ENCODE results near the gene GRPEL1. TPM values are rescaled to one million over a fixed set of nuclear protein-coding genes. Genes with fewer than 3 reads are reported as not detected.

The GRPEL1 gene
- total RNA-seq, 1 experiment from 2014 or later = 49.9 TPM

GRCh38 chr4:7051144-7051495, 16.7 kb downstream of the GRPEL1 start:
- intact Hi-C loops (cut with micrococcal nuclease; ENCODE audit: unreplicated experiment) = no loop called here

DNA sequence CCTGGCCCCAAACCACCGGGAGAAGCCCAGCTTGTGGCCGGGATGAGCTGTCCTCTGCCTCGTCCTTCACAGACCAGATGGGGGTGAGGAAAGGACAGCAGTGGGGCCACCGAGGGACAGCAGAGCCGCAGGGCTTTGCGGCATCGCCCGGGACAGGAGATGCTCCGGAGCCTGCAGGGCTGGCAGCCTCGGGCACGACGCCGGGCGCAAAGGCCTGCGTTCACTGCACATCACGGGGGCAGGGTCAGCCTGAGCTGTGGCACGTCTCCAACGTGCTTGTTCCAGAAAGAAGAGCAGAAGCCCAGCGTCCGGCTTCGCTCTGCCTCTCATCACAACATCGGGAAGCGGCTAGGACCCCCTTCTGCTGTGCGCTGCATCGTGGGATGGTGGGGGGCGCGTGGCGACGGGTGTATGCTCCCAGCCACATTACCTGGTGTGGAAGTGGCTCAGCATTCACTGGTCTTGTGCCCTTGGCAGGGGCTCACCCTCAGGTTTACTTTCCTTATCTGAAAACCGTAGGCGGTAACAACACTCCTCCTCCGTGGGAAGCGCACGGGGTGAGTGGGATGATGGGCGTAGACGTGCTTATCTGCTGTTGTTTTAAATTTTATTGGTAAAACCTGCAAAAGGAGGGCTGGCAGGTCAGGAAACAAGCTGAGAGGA, 17.3 kb downstream of the GRPEL1 start:
- Histone ChIP-seq H3K27ac (no peak overlapping the region), H3K9me3 (ENCODE audit: insufficient read depth, low read depth) (no peaks in the 10 kb centered on the region), H3K79me2 (ENCODE audit: low read depth) (peaks cover 9% of the 10 kb centered on the region), H3F3A (ENCODE audit: insufficient read depth, low read depth) (no peaks in the 10 kb centered on the region), H3K36me3 (ENCODE audit: low read depth) (no peaks in the 10 kb centered on the region), H2AFZ (no peak overlapping the region), H3K4me2 (no peak overlapping the region), H3K4me1 (replicated peaks; ENCODE audit: insufficient read depth) (no peaks in the 10 kb centered on the region), H4K20me1 (ENCODE audit: insufficient read depth) (no peaks in the 10 kb centered on the region), H3K4me3 (no peak overlapping the region), H3K9me2 (ENCODE audit: insufficient read depth) (no peaks in the 10 kb centered on the region), H3K27me3 (ENCODE audit: insufficient read depth, low read depth) (no peaks in the 10 kb centered on the region)
- ChIA-PET POLR2A (ENCODE audit: unreplicated experiment) (interaction anchor here (0.7 kb wide), 1 partner anchor 17 kb away, joined by 5 read pairs; the partner anchor contains the start of gene GRPEL1), CTCF (no interaction called here)
- TF ChIP-seq, protein P1, sequence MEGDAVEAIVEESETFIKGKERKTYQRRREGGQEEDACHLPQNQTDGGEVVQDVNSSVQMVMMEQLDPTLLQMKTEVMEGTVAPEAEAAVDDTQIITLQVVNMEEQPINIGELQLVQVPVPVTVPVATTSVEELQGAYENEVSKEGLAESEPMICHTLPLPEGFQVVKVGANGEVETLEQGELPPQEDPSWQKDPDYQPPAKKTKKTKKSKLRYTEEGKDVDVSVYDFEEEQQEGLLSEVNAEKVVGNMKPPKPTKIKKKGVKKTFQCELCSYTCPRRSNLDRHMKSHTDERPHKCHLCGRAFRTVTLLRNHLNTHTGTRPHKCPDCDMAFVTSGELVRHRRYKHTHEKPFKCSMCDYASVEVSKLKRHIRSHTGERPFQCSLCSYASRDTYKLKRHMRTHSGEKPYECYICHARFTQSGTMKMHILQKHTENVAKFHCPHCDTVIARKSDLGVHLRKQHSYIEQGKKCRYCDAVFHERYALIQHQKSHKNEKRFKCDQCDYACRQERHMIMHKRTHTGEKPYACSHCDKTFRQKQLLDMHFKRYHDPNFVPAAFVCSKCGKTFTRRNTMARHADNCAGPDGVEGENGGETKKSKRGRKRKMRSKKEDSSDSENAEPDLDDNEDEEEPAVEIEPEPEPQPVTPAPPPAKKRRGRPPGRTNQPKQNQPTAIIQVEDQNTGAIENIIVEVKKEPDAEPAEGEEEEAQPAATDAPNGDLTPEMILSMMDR (conservative IDR thresholded peaks at IDR 0.05) = no peak
- no peak for TF ChIP-seq EZH2 (IDR thresholded peaks at IDR 0.05; ENCODE audit: low read depth)
- no peak for DNase-seq
- intact Hi-C loops (cut with micrococcal nuclease; ENCODE audit: unreplicated experiment) = no loop called here
- BruUV-seq (replicated peaks) = no TSS peak

More at GRCh38 chr4:7051144-7051495, 16.7 kb downstream of the GRPEL1 start:
- no peak for TF ChIP-seq EZH2 (IDR thresholded peaks at IDR 0.05; ENCODE audit: low read depth)
- TF ChIP-seq, protein P1 (conservative IDR thresholded peaks at IDR 0.05) = no peak
- Histone ChIP-seq H3K27me3 (ENCODE audit: insufficient read depth, low read depth) (no peaks in the 10 kb centered on the region), H3K4me1 (replicated peaks; ENCODE audit: insufficient read depth) (no peaks in the 10 kb centered on the region), H3K27ac (no peak overlapping the region), H3K36me3 (ENCODE audit: low read depth) (no peaks in the 10 kb centered on the region), H2AFZ (no peak overlapping the region), H3K4me3 (no peak overlapping the region), H3K9me3 (ENCODE audit: insufficient read depth, low read depth) (no peaks in the 10 kb centered on the region), H3K79me2 (ENCODE audit: low read depth) (peaks cover 4% of the 10 kb centered on the region), H3K4me2 (no peak overlapping the region), H4K20me1 (ENCODE audit: insufficient read depth) (no peaks in the 10 kb centered on the region), H3F3A (ENCODE audit: insufficient read depth, low read depth) (no peaks in the 10 kb centered on the region), H3K9me2 (ENCODE audit: insufficient read depth) (no peaks in the 10 kb centered on the region)
- ChIA-PET CTCF (no interaction called here), POLR2A (ENCODE audit: unreplicated experiment) (no interaction called here)
- DNase-seq = no peak
- no TSS peak for BruUV-seq (replicated peaks)

DNA sequence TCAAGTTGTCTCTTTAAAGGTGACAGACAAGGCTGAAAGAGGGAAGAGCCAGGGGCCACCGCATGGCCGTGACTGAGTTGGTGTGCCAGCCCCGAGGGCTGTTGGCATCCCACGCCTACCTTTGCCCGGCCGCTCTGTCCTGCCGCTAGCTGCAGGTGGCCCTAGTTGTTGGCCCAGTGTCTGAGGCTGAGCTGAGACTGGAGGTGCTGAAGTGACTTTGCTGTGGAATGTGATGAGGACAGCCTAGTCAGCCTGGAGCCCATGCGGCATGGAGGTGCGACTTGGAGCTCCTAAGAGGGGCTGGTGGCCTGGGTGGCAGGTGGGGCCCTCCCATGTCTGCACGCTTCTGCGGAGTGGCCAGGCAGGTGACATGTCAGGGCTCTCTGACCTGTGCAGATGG, 18.1 kb downstream of the GRPEL1 start:
- Histone ChIP-seq H3K4me1 (replicated peaks; ENCODE audit: insufficient read depth) (0 out of 2 replicates have a peak, but pooled peaks cover 2% of the 10 kb centered on the region), H3K27ac (no peak overlapping the region), H3K36me3 (ENCODE audit: low read depth) (no peaks in the 10 kb centered on the region), H4K20me1 (ENCODE audit: insufficient read depth) (0 out of 2 replicates have a peak, but pooled peaks cover 1% of the 10 kb centered on the region), H3K79me2 (ENCODE audit: low read depth) (peaks cover 18% of the 10 kb centered on the region), H3K9me3 (ENCODE audit: insufficient read depth, low read depth) (no peaks in the 10 kb centered on the region), H3K27me3 (ENCODE audit: insufficient read depth, low read depth) (no peaks in the 10 kb centered on the region), H2AFZ (no peak overlapping the region), H3F3A (ENCODE audit: insufficient read depth, low read depth) (no peaks in the 10 kb centered on the region), H3K9me2 (ENCODE audit: insufficient read depth) (no peaks in the 10 kb centered on the region), H3K4me3 (no peak overlapping the region), H3K4me2 (no peak overlapping the region)
- ChIA-PET POLR2A (ENCODE audit: unreplicated experiment) (no interaction called here), CTCF (no interaction called here)
- no peak for TF ChIP-seq EZH2 (IDR thresholded peaks at IDR 0.05; ENCODE audit: low read depth)
- TF ChIP-seq, protein P1 (conservative IDR thresholded peaks at IDR 0.05) = no peak
- intact Hi-C loops (cut with micrococcal nuclease; ENCODE audit: unreplicated experiment) = no loop called here
- no peak for DNase-seq
- no TSS peak for BruUV-seq (replicated peaks)
